K562 (cell line): ENCODE measurements around the gene TJP2. TPM values are rescaled to one million over a fixed set of nuclear protein-coding genes. Genes with fewer than 3 reads are reported as not detected.

Source experiments
- ATAC-seq: fragments of 200-7000 bp; cut with Tn5 transposase; 3 replicates; pipeline ENCODE4 v1.9.1; 2020; ENCODE audit warnings: moderate library complexity
- BruUV-seq: library from RNA; stranded (reverse); fragments of 400-500 nt; replicated peaks from 2 replicates; lab custom pipeline; 2021; lab: Mats Ljungman, UMichigan
- CTCF ChIA-PET: fragments of 300-600 bp; formaldehyde crosslinking; extraction: SDS; loops from one replicate; lab custom pipeline; 2021; ENCODE audit warnings: low intra/inter-chr PET ratio; lab: Yijun Ruan, JAX
- POLR2A ChIA-PET: fragments of 300-600, 350-650 bp; sonication (Branson Sonifier 250); formaldehyde crosslinking; extraction: SDS; loops from one replicate; lab custom pipeline; 2021; ENCODE audit warnings: antibody characterized with exemption, inconsistent platforms; lab: Yijun Ruan, JAX
- DNase-seq, 4 experiments: peaks; one replicate each; pipeline versions ENCODE4 v3.0.0 to v3.0.0-alpha.2; 2011 to 2018; ENCODE audit warnings: low spot score in 3 of 4, mixed read lengths in 3 of 4; ENCODE audit errors: extremely low read depth in 1 of 4
- FAIRE-seq: peaks from 2 replicates; lab custom pipeline; 2011; peaks lifted over from hg19 to GRCh38; lab: Jason Lieb, UNC
- H2AFZ ChIP-seq: 2 replicates; pipeline ENCODE4 v1.6.0; 2011; ENCODE audit warnings: low read depth, low read length, control low read depth, inconsistent platforms
- H3K27ac ChIP-seq: fragments of 200-600 bp; 3 replicates; pipeline ENCODE4 v1.8.0; 2011; ENCODE audit warnings: low read depth, mild to moderate bottlenecking, control low read depth, inconsistent platforms, low read length, moderate library complexity, mixed read lengths; ENCODE audit errors: extremely low read depth
- H3K27me3 ChIP-seq, 2 experiments: fragments of 300-600 bp in 1 of 2; 2 replicates in 1 of 2; 3 replicates in 1 of 2; pipeline versions ENCODE4 v1.6.0 to v1.8.0; 2011; ENCODE audit warnings: inconsistent platforms in 2 of 2, low read length in 2 of 2, mild to moderate bottlenecking in 1 of 2, mixed read lengths in 1 of 2, moderate library complexity in 1 of 2; ENCODE audit not compliant: control insufficient read depth in 2 of 2, insufficient read depth in 2 of 2
- H3K36me3 ChIP-seq: fragments of 300-600 bp; 3 replicates; pipeline ENCODE4 v1.8.0; 2011; ENCODE audit warnings: mild to moderate bottlenecking, low read length, inconsistent platforms; ENCODE audit not compliant: control insufficient read depth, insufficient read depth
- H3K4me1 ChIP-seq, 2 experiments: fragments of 200-600 bp in 1 of 2; replicated peaks in 1 of 2; 2 replicates in 1 of 2; 3 replicates in 1 of 2; pipeline versions ENCODE4 v1.5.1 to v1.8.0; 2011; ENCODE audit warnings: inconsistent platforms in 2 of 2, low read length in 2 of 2, mild to moderate bottlenecking in 1 of 2, mixed read lengths in 1 of 2, moderate library complexity in 1 of 2; ENCODE audit not compliant: control insufficient read depth in 2 of 2, insufficient read depth in 2 of 2
- H3K4me2 ChIP-seq: 2 replicates; pipeline ENCODE4 v1.6.1; 2011; ENCODE audit warnings: low read length, control low read depth, inconsistent platforms, mixed read lengths; ENCODE audit not compliant: insufficient read depth
- H3K4me3 ChIP-seq: fragments of 200-600 bp; sonication (generic), shearing (Covaris generic); 2 replicates; pipeline ENCODE4 v1.5.1; 2016; ENCODE audit warnings: control low read depth, inconsistent platforms
- H3K79me2 ChIP-seq: fragments of 200-600 bp; 3 replicates; pipeline ENCODE4 v1.8.0; 2011; ENCODE audit warnings: low read length, inconsistent platforms; ENCODE audit not compliant: control insufficient read depth, insufficient read depth
- H3K9ac ChIP-seq, 2 experiments: 2 replicates each; pipeline versions ENCODE4 v1.6.0 to v1.6.1; 2011; ENCODE audit warnings: low read depth in 2 of 2, low read length in 2 of 2, control low read depth in 1 of 2, inconsistent platforms in 1 of 2, mild to moderate bottlenecking in 1 of 2, mixed read lengths in 1 of 2; ENCODE audit not compliant: insufficient read depth in 1 of 2
- H3K9me1 ChIP-seq: one replicate; pipeline ENCODE4 v1.6.0; 2011; ENCODE audit warnings: inconsistent platforms, mild to moderate bottlenecking, low read length, moderate library complexity; ENCODE audit not compliant: control insufficient read depth, insufficient read depth
- H3K9me3 ChIP-seq: replicated peaks from 2 replicates; pipeline ENCODE4 v1.5.1; 2011; ENCODE audit warnings: low read depth, low read length, inconsistent platforms; ENCODE audit not compliant: control insufficient read depth, insufficient read depth
- H4K20me1 ChIP-seq: replicated peaks from 2 replicates; pipeline ENCODE4 v1.6.1; 2011; ENCODE audit warnings: low read length, inconsistent platforms, mixed read lengths; ENCODE audit not compliant: control insufficient read depth, insufficient read depth
- ARID3B ChIP-seq: fragments of 250-450 bp; sonication (Bioruptor Pico); IDR thresholded peaks from 2 replicates; pipeline ENCODE4 v1.4.0; 2020; ENCODE audit warnings: borderline replicate concordance
- GATAD2B ChIP-seq: fragments of 450-650 bp; IDR thresholded peaks from 2 replicates; pipeline ENCODE4 v1.6.1; 2017; ENCODE audit warnings: mild to moderate bottlenecking, borderline replicate concordance
- HDAC2 ChIP-seq: fragments of 450-650 bp; IDR thresholded peaks from 2 replicates; pipeline ENCODE4 v1.6.1; 2016; ENCODE audit warnings: mild to moderate bottlenecking
- SIRT6 ChIP-seq: IDR thresholded peaks from one replicate; pipeline ENCODE4 v1.6.1; 2012; ENCODE audit warnings: low read depth, mild to moderate bottlenecking, control low read depth, inconsistent platforms, low read length, moderate library complexity
- SRSF7 ChIP-seq: fragments of 200-400 bp; formaldehyde crosslinking; optimal IDR thresholded peaks from 2 replicates; pipeline ENCODE3; 2017; ENCODE audit warnings: mild to moderate bottlenecking, low read depth, low read length
- ZNF143 ChIP-seq: sonication (generic); formaldehyde crosslinking; IDR thresholded peaks from 2 replicates; pipeline ENCODE4 v1.9.0; 2022; ENCODE audit warnings: mild to moderate bottlenecking, missing genetic modification reagents
- ZNF347 ChIP-seq: fragments of 450-650 bp; formaldehyde crosslinking; IDR thresholded peaks from 2 replicates; pipeline ENCODE4 v1.4.0; 2020; ENCODE audit warnings: low read depth, mild to moderate bottlenecking, moderate library complexity
- ZNF507 ChIP-seq: conservative IDR thresholded peaks from 2 replicates; pipeline ENCODE4 v1.6.1; 2017; ENCODE audit warnings: missing genetic modification characterization, missing compliant biosample characterization
- ZSCAN32 ChIP-seq: fragments of 450-650 bp; formaldehyde crosslinking; IDR thresholded peaks from 2 replicates; pipeline ENCODE4 v1.4.0; 2020; ENCODE audit warnings: mild to moderate bottlenecking, moderate library complexity
- WGBS: fragments of 100-300 bp; shearing (Covaris generic); methylation state at CpG from one replicate; pipeline ENCODE4 v1.1.6; 2016; ENCODE audit warnings: low coverage, mixed read lengths; ENCODE audit not compliant: insufficient coverage; ENCODE audit errors: missing lambda C conversion rate; 5-methylcytosine and 5-hydroxymethylcytosine counted together
- in situ Hi-C: fragments of 300-500 bp; cut with MboI; formaldehyde crosslinking; loops from 4 replicates; pipeline ENCODE4 v1.15.0; 2018; ENCODE audit warnings: inconsistent platforms, mixed read lengths
- intact Hi-C: fragments of 100-400 bp; cut with micrococcal nuclease; formaldehyde crosslinking; loops from 2 replicates; pipeline ENCODE4 v1.14.2; 2022
- polyA plus RNA-seq, 8 experiments: library from polyadenylated mRNA; depleted of rRNA in 4 of 8; stranded (reverse) in 5 of 8; unstranded in 3 of 8; fragments of >200 nt; fragmentation: Nextera tagmentation in 2 of 8; fragmentation: Illumina TruSeq in 1 of 8; extraction: Ambion mirVana in 2 of 8; extraction: Trizol in 1 of 8; gene quantifications; 2 replicates each; pipeline versions ENCODE4 v1.2.1 to v1.2.3, GENCODE V29; 2011 to 2014; ENCODE audit warnings: inconsistent platforms in 1 of 8, missing spikeins in 1 of 8
- total RNA-seq, 7 experiments: library from RNA; depleted of rRNA in 6 of 7; stranded (reverse); fragments of >200 nt in 6 of 7; fragmentation: Illumina TruSeq in 2 of 7; extraction: Trizol in 2 of 7; gene quantifications; 2 replicates each; pipeline versions ENCODE4 v1.2.1 to v1.2.3, GENCODE V29; 2011 to 2021; ENCODE audit warnings: low replicate concordance in 1 of 7

TJP2 gene
- total and polyA plus RNA-seq, 9 of the 15 experiments (the other 6 are each of a cell fraction or from before 2014, with no cell fraction given) = 4.0 to 24.1 (median 16.8) TPM

- no peak for TF ChIP-seq ARID3B (CRISPR knock-in tag)
- TF ChIP-seq ZSCAN32 (CRISPR knock-in tag) = no peak
These were observed 22.6 kb upstream of the TJP2 start (continued) for GRCh38 chr9:69151506-69151905.

GRCh38 chr9:69153707-69154521 is 20.2 kb upstream of the TJP2 start:
- Histone ChIP-seq H3K9ac (no peak overlapping the region), H3K9me3 (no peaks in the 10 kb centered on the region), H3K27ac (no peak overlapping the region), H2AFZ (no peak overlapping the region), H3K9me1 (no peaks in the 10 kb centered on the region), H3K36me3 (no peaks in the 10 kb centered on the region), H3K79me2 (no peaks in the 10 kb centered on the region), H3K4me2 (no peak overlapping the region), H4K20me1 (no peaks in the 10 kb centered on the region), H3K27me3 (no peaks in the 10 kb centered on the region), H3K4me1 (no peaks in the 10 kb centered on the region), H3K4me3 (no peak overlapping the region)
- in situ Hi-C loops (no loop called here), intact Hi-C loops (no loop called here)
- ChIA-PET CTCF (no interaction called here), POLR2A (interaction anchor here (0.7 kb wide), 1 partner anchor 13 kb away, joined by 3 read pairs; no protein-coding TSS in a partner anchor)
- ATAC-seq (no peak), DNase-seq (no peak), FAIRE-seq (no peak)
- 67% methylated on average over 9 of the region's 9 CpGs for WGBS
- BruUV-seq = no TSS peak
- TF ChIP-seq GATAD2B (no peak), ZNF507 (tag) (no peak), HDAC2 (no peak), SIRT6 (no peak), ZNF143 (no peak), ZNF347 (no peak), SRSF7 (no peak)
